ENCODE results near the gene DACH2. TPM values are rescaled to one million over a fixed set of nuclear protein-coding genes. Genes with fewer than 3 reads are reported as not detected.

DACH2 gene
- polyA plus RNA-seq, 3 donors = not detected

DNA sequence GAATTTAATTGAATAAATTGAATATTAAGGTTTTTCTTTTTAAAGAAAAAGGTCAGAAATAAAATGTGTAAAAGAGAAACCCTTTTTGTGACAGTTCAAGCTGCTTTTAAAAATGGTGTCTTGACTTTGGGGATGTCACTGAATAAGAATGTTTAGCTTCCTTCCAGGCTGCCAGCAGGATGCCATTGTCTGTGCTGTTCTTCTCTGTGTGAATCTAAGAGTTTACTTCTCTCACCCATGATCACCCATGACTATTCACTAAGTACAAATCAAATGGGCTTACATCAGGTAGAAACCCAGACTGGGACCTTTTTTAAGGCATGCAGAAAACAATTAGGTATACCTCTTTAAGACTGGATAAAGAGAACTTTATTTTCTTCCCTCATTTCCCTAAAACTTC is 115.3 kb downstream of the DACH2 start:
- intact Hi-C loops (cut with micrococcal nuclease) = no loop called here
- no peaks in the 10 kb centered on the region for H3K79me2 ChIP-seq (ENCODE audit: insufficient read depth, low read length)
- no peak overlapping the region for H3K9ac ChIP-seq (ENCODE audit: insufficient read depth, low read length, poor library complexity, severe bottlenecking)
- Mint-ChIP-seq H3K36me3 (no peaks in the 10 kb centered on the region), H3K27me3 (ENCODE audit: low read depth in 3 of 3) (no peaks in the 10 kb centered on the region), H3K27ac (no peak overlapping the region), H3K9me3 (peaks cover 0 to 2% (median 0%) of the 10 kb centered on the region in 7 donors), H3K4me1 (no peaks in the 10 kb centered on the region), H3K4me3 (no peak overlapping the region)
- no peaks in the 10 kb centered on the region for H4K20me1 ChIP-seq (ENCODE audit: insufficient read depth, low read length)
- no peak overlapping the region for H3K4me3 ChIP-seq (replicated peaks in 1 of 3; ENCODE audit: low read depth in 2 of 3, low read length in 3 of 3)
- H3K36me3 ChIP-seq (replicated peaks in 1 of 2; ENCODE audit: control insufficient read depth in 1 of 2, insufficient read depth in 2 of 2, low read length in 2 of 2) = no peaks in the 10 kb centered on the region
- TF ChIP-seq, protein P1, sequence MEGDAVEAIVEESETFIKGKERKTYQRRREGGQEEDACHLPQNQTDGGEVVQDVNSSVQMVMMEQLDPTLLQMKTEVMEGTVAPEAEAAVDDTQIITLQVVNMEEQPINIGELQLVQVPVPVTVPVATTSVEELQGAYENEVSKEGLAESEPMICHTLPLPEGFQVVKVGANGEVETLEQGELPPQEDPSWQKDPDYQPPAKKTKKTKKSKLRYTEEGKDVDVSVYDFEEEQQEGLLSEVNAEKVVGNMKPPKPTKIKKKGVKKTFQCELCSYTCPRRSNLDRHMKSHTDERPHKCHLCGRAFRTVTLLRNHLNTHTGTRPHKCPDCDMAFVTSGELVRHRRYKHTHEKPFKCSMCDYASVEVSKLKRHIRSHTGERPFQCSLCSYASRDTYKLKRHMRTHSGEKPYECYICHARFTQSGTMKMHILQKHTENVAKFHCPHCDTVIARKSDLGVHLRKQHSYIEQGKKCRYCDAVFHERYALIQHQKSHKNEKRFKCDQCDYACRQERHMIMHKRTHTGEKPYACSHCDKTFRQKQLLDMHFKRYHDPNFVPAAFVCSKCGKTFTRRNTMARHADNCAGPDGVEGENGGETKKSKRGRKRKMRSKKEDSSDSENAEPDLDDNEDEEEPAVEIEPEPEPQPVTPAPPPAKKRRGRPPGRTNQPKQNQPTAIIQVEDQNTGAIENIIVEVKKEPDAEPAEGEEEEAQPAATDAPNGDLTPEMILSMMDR (IDR thresholded peaks at IDR 0.05) = no peak
- no peaks in the 10 kb centered on the region for H3K27me3 ChIP-seq (ENCODE audit: control insufficient read depth in 2 of 2, insufficient read depth in 2 of 2, low read length in 2 of 2)
- H3K4me2 ChIP-seq (replicated peaks; ENCODE audit: extremely low read depth, low read length, poor library complexity, severe bottlenecking) = no peak overlapping the region
- no peak for DNase-seq
- H3K9me3 ChIP-seq (replicated peaks in 1 of 2; ENCODE audit: control insufficient read depth in 1 of 2, insufficient read depth in 1 of 2, low read length in 2 of 2) = no peaks in the 10 kb centered on the region
- H3K4me1 ChIP-seq (ENCODE audit: control insufficient read depth in 1 of 2, insufficient read depth in 2 of 2, low read length in 2 of 2) = no peaks in the 10 kb centered on the region
- no peak overlapping the region for H3K27ac ChIP-seq (ENCODE audit: low read depth in 1 of 2, low read length in 2 of 2)
- H2AFZ ChIP-seq (ENCODE audit: insufficient read depth, low read depth, low read length, poor library complexity, severe bottlenecking) = no peak overlapping the region

DNA sequence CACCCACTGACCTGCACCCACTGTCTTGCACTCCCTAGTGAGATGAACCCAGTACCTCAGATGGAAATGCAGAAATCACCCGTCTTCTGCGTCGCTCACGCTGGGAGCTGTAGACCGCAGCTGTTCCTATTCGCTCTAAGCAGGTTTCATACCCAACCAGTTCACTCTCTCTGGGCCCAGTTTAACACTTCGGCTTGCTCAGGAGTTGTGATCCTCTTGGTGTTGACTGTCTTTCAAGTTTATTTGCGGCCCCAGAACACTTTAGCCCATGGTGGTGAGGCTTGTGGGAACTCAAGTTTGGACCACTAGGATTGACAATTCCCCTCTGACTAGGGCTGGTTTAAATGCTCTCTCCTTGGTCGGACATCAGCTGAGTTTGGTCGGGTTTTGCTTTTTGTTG is 147.0 kb downstream of the DACH2 start:
- no peaks in the 10 kb centered on the region for H3K9me3 ChIP-seq (replicated peaks in 1 of 2; ENCODE audit: control insufficient read depth in 1 of 2, insufficient read depth in 1 of 2, low read length in 2 of 2)
- Mint-ChIP-seq H3K36me3 (no peaks in the 10 kb centered on the region), H3K4me1 (no peaks in the 10 kb centered on the region), H3K27me3 (ENCODE audit: low read depth in 3 of 3) (no peaks in the 10 kb centered on the region), H3K4me3 (no peak overlapping the region), H3K9me3 (peaks cover 0 to 16% (median 3%) of the 10 kb centered on the region in 7 donors), H3K27ac (peak overlapping the region in 1 of 7 donors; percentile 17)
- intact Hi-C loops (cut with micrococcal nuclease) = no loop called here
- no peaks in the 10 kb centered on the region for H3K4me1 ChIP-seq (ENCODE audit: control insufficient read depth in 1 of 2, insufficient read depth in 2 of 2, low read length in 2 of 2)
- no peaks in the 10 kb centered on the region for H3K36me3 ChIP-seq (replicated peaks in 1 of 2; ENCODE audit: control insufficient read depth in 1 of 2, insufficient read depth in 2 of 2, low read length in 2 of 2)
- H3K27me3 ChIP-seq (ENCODE audit: control insufficient read depth in 2 of 2, insufficient read depth in 2 of 2, low read length in 2 of 2) = no peaks in the 10 kb centered on the region
- H3K4me2 ChIP-seq (replicated peaks; ENCODE audit: extremely low read depth, low read length, poor library complexity, severe bottlenecking) = no peak overlapping the region
- no peak overlapping the region for H2AFZ ChIP-seq (ENCODE audit: insufficient read depth, low read depth, low read length, poor library complexity, severe bottlenecking)
- H3K4me3 ChIP-seq (replicated peaks in 1 of 3; ENCODE audit: low read depth in 2 of 3, low read length in 3 of 3) = no peak overlapping the region
- no peaks in the 10 kb centered on the region for H4K20me1 ChIP-seq (ENCODE audit: insufficient read depth, low read length)
- H3K9ac ChIP-seq (ENCODE audit: insufficient read depth, low read length, poor library complexity, severe bottlenecking) = no peak overlapping the region
- H3K79me2 ChIP-seq (ENCODE audit: insufficient read depth, low read length) = no peaks in the 10 kb centered on the region
- 93% methylated on average over 2 of the region's 10 CpGs for WGBS (ENCODE audit: insufficient coverage)
- DNase-seq = no peak
- TF ChIP-seq, protein P1 (IDR thresholded peaks at IDR 0.05) = no peak
- no peak overlapping the region for H3K27ac ChIP-seq (ENCODE audit: low read depth in 1 of 2, low read length in 2 of 2)

Data from CD14-positive monocyte (primary cell).